Panc1 (cell line): ENCODE results near the gene ASPSCR1. TPM values are rescaled to one million over a fixed set of nuclear protein-coding genes. Genes with fewer than 3 reads are reported as not detected.

Source experiments
- ATAC-seq: fragments of 200-7000 bp; cut with Tn5 transposase; 2 replicates; pipeline ENCODE4 v1.9.1; 2020; ENCODE audit warnings: mild to moderate bottlenecking, moderate library complexity
- BruUV-seq: library from RNA; stranded (reverse); fragments of 400-500 nt; replicated peaks from 2 replicates; lab custom pipeline; 2021; lab: Mats Ljungman, UMichigan
- CTCF ChIA-PET: fragments of 300-600 bp; sonication (Branson Sonifier 250); formaldehyde crosslinking; loops from one replicate; lab custom pipeline; 2022; ENCODE audit warnings: antibody characterized with exemption; lab: Charles Lee
- POLR2A ChIA-PET: fragments of 300-600 bp; sonication (Branson Sonifier 250); formaldehyde crosslinking; loops from one replicate; lab custom pipeline; 2022; ENCODE audit warnings: antibody characterized with exemption; lab: Charles Lee
- DNase-seq: peaks from one replicate; pipeline ENCODE4 v3.0.0-alpha.2; 2010; ENCODE audit warnings: low read depth, low spot score
- H3K27ac ChIP-seq: 2 replicates; pipeline ENCODE4 v1.5.1; 2011; ENCODE audit warnings: mild to moderate bottlenecking, low read length, inconsistent platforms
- H3K27me3 ChIP-seq: fragments of 200-500 bp; sonication (Bioruptor generic); 2 replicates; pipeline ENCODE4 v1.6.0; 2014; ENCODE audit warnings: low read length, inconsistent platforms; ENCODE audit not compliant: control insufficient read depth, insufficient read depth
- H3K36me3 ChIP-seq: fragments of 200-500 bp; sonication (Bioruptor generic); 2 replicates; pipeline ENCODE4 v1.5.1; 2014; ENCODE audit warnings: inconsistent platforms, mild to moderate bottlenecking, low read length, moderate library complexity; ENCODE audit not compliant: control insufficient read depth, insufficient read depth
- H3K4me1 ChIP-seq: 2 replicates; pipeline ENCODE4 v1.5.1; 2011; ENCODE audit warnings: inconsistent platforms, mild to moderate bottlenecking, low read length, moderate library complexity; ENCODE audit not compliant: control insufficient read depth, insufficient read depth
- H3K4me3 ChIP-seq, 2 experiments: 2 replicates each; pipeline ENCODE4 v1.5.1; 2011 to 2012; ENCODE audit warnings: low read depth in 2 of 2, low read length in 2 of 2, mild to moderate bottlenecking in 2 of 2, inconsistent platforms in 1 of 2, moderate library complexity in 1 of 2
- H3K9me3 ChIP-seq: fragments of 200-500 bp; sonication (Bioruptor generic); 2 replicates; pipeline ENCODE4 v1.5.1; 2014; ENCODE audit warnings: low read depth, mild to moderate bottlenecking, inconsistent platforms, low read length, moderate library complexity; ENCODE audit not compliant: control insufficient read depth, insufficient read depth
- CTCF ChIP-seq: fragments of 450-650 bp; IDR thresholded peaks from 2 replicates; pipeline ENCODE4 v1.5.1; 2017; ENCODE audit warnings: mild to moderate bottlenecking
- REST ChIP-seq, 2 experiments: IDR thresholded peaks; 2 replicates each; pipeline ENCODE4 v1.6.1; 2011 to 2012; ENCODE audit warnings: low read depth in 2 of 2, control low read depth in 1 of 2, low read length in 1 of 2, mild to moderate bottlenecking in 1 of 2, moderate library complexity in 1 of 2; ENCODE audit not compliant: insufficient read depth in 1 of 2
- SIN3A ChIP-seq: IDR thresholded peaks from 2 replicates; pipeline ENCODE4 v1.6.1; 2012; ENCODE audit warnings: low read depth, mild to moderate bottlenecking, low read length, moderate library complexity, borderline replicate concordance; ENCODE audit not compliant: insufficient read depth
- TCF7L2 ChIP-seq: IDR thresholded peaks from 2 replicates; pipeline ENCODE4 v1.6.1; 2011; ENCODE audit warnings: mild to moderate bottlenecking, low read depth, low read length, inconsistent platforms
- in situ Hi-C: cut with HindIII; loops from 2 replicates; pipeline ENCODE4 v1.10.0; 2016; ENCODE audit warnings: low sequenced_read_pairs, low pct_unique_long_range_greater_than_20kb
- intact Hi-C: fragments of 100-400 bp; cut with micrococcal nuclease; formaldehyde crosslinking; loops from one replicate; pipeline ENCODE4 v1.10.0; 2022; ENCODE audit not compliant: unreplicated experiment
- total RNA-seq: library from RNA; stranded (reverse); gene quantifications from one replicate; pipeline ENCODE4 v1.2.1, GENCODE V29; 2021; ENCODE audit not compliant: unreplicated experiment

Gene ASPSCR1
- total RNA-seq, 1 experiment from 2014 or later = 64.7 TPM

GRCh38 chr17:81931189-81931556, 46.3 kb upstream of the ASPSCR1 start:
- ATAC-seq (no peak), DNase-seq (no peak)
- no peaks in the 10 kb centered on the region for H3K9me3 ChIP-seq
- intact Hi-C loops = no loop called here
- H3K27ac ChIP-seq = no peak overlapping the region
- no peak overlapping the region for H3K4me3 ChIP-seq
- no peaks in the 10 kb centered on the region; the same call in 1 of the 2 replicates for H3K36me3 ChIP-seq
- ChIA-PET POLR2A (no interaction called here), CTCF (no interaction called here)
- in situ Hi-C loops = no loop called here
- peaks cover 38% of the 10 kb centered on the region for H3K4me1 ChIP-seq
- no peak for TF ChIP-seq TCF7L2
- TF ChIP-seq SIN3A = no peak
- TF ChIP-seq REST (IDR thresholded peaks at IDR 0.05; ENCODE audit: insufficient read depth in 1 of 2, low read depth in 2 of 2, low read length in 1 of 2) = no peak
- no peak for TF ChIP-seq CTCF
- H3K27me3 ChIP-seq = no peaks in the 10 kb centered on the region
- BruUV-seq = no TSS peak

GRCh38 chr17:81931557-81932332, 45.7 kb upstream of the ASPSCR1 start:
- peaks cover 38% of the 10 kb centered on the region for H3K4me1 ChIP-seq
- no peak overlapping the region for H3K27ac ChIP-seq
- no TSS peak for BruUV-seq
- DNase-seq (no peak), ATAC-seq (no peak)
- H3K36me3 ChIP-seq = peaks cover 1% of the 10 kb centered on the region; the same call in 1 of the 2 replicates
- no peaks in the 10 kb centered on the region for H3K27me3 ChIP-seq
- POLR2A ChIA-PET = interaction anchor here (0.5 kb wide), 1 partner anchor 211 kb away, joined by 3 read pairs; no protein-coding TSS in a partner anchor
- in situ Hi-C loops (no loop called here), intact Hi-C loops (no loop called here)
- no peaks in the 10 kb centered on the region for H3K9me3 ChIP-seq
- TF ChIP-seq SIN3A (0 out of 2 replicates have a peak, but pooled peaks have one; percentile 53), CTCF (no peak), REST (IDR thresholded peaks at IDR 0.05; ENCODE audit: insufficient read depth in 1 of 2, low read depth in 2 of 2, low read length in 1 of 2) (no peak)
- CTCF ChIA-PET = no interaction called here
- no peak overlapping the region for H3K4me3 ChIP-seq
